Measurements from ENCODE around the gene PRKAG2. TPM values are rescaled to one million over a fixed set of nuclear protein-coding genes. Genes with fewer than 3 reads are reported as not detected.

The PRKAG2 gene
- total RNA-seq, 1 experiment from 2014 or later = 23.9 TPM

GRCh38 chr7:151736403-151736909 lies 140.5 kb downstream of the PRKAG2 start:
- Histone ChIP-seq H3K36me3 (ENCODE audit: low read depth, low read length) (no peaks in the 10 kb centered on the region), H2AFZ (ENCODE audit: low read length) (peak overlapping the region; percentile 40; the same call in 1 of the 2 replicates), H3F3A (ENCODE audit: low read length, unreplicated experiment) (no peaks in the 10 kb centered on the region), H3K79me2 (ENCODE audit: low read length) (no peaks in the 10 kb centered on the region), H4K20me1 (ENCODE audit: low read length) (no peaks in the 10 kb centered on the region), H3K9me3 (ENCODE audit: low read length) (no peaks in the 10 kb centered on the region), H3K4me1 (ENCODE audit: insufficient read depth, low read length) (peaks cover 12% of the 10 kb centered on the region), H3K4me3 (ENCODE audit: low read length) (peak overlapping the region; percentile 12; the same call in 1 of the 2 replicates), H3K9me2 (replicated peaks; ENCODE audit: low read length) (no peaks in the 10 kb centered on the region), H3K9ac (ENCODE audit: low read length) (no peak overlapping the region), H3K4me2 (ENCODE audit: low read length) (peak overlapping the region; percentile 68), H3K27ac (ENCODE audit: low read length) (peak overlapping the region; percentile 15; the same call in 1 of the 2 replicates), H3K27me3 (ENCODE audit: low read length) (no peaks in the 10 kb centered on the region)
- no peak for TF ChIP-seq EZH2phosphoT487 (IDR thresholded peaks at IDR 0.05; ENCODE audit: borderline replicate concordance, low read length)
- no peak for TF ChIP-seq CTCF (conservative IDR thresholded peaks at IDR 0.05; ENCODE audit: low read depth, low read length)
- TF ChIP-seq EZH2 (IDR thresholded peaks at IDR 0.05; ENCODE audit: low read length, unreplicated experiment) = no peak
- intact Hi-C loops (cut with micrococcal nuclease) = no loop called here
- ChIA-PET POLR2A (ENCODE audit: unreplicated experiment) (no interaction called here), CTCF (interaction anchor here (0.6 to 1.0 kb wide), 4 partner anchors 9 to 242 kb away, joined by 3 to 11 read pairs (median 4); no protein-coding TSS in a partner anchor)
- ATAC-seq = peak; percentile 90
- BruUV-seq (replicated peaks) = no TSS peak
- DNase-seq = peak; percentile 81

- Histone ChIP-seq H3K36me3 (ENCODE audit: low read depth, low read length) (no peaks in the 10 kb centered on the region), H3K27me3 (ENCODE audit: low read length) (no peaks in the 10 kb centered on the region), H4K20me1 (ENCODE audit: low read length) (no peaks in the 10 kb centered on the region), H2AFZ (ENCODE audit: low read length) (no peak overlapping the region), H3K4me2 (ENCODE audit: low read length) (peak overlapping the region; percentile 68), H3K9me3 (ENCODE audit: low read length) (no peaks in the 10 kb centered on the region), H3K79me2 (ENCODE audit: low read length) (no peaks in the 10 kb centered on the region), H3F3A (ENCODE audit: low read length, unreplicated experiment) (no peaks in the 10 kb centered on the region), H3K9ac (ENCODE audit: low read length) (no peak overlapping the region), H3K4me3 (ENCODE audit: low read length) (no peak overlapping the region), H3K4me1 (ENCODE audit: insufficient read depth, low read length) (peaks cover 12% of the 10 kb centered on the region), H3K27ac (ENCODE audit: low read length) (no peak overlapping the region), H3K9me2 (replicated peaks; ENCODE audit: low read length) (no peaks in the 10 kb centered on the region)
- ATAC-seq = peak; percentile 11; the same call in 1 of the 2 replicates
- intact Hi-C loops (cut with micrococcal nuclease) = no loop called here
- POLR2A ChIA-PET (ENCODE audit: unreplicated experiment) = no interaction called here
- CTCF ChIA-PET = interaction anchor here (0.6 to 1.0 kb wide), 2 partner anchors 9 to 243 kb away, joined by 3 to 11 read pairs; no protein-coding TSS in a partner anchor
- no peak for TF ChIP-seq EZH2phosphoT487 (IDR thresholded peaks at IDR 0.05; ENCODE audit: borderline replicate concordance, low read length)
- TF ChIP-seq CTCF (conservative IDR thresholded peaks at IDR 0.05; ENCODE audit: low read depth, low read length) = no peak
- no peak for TF ChIP-seq EZH2 (IDR thresholded peaks at IDR 0.05; ENCODE audit: low read length, unreplicated experiment)
- no TSS peak for BruUV-seq (replicated peaks)
- DNase-seq = no peak
These were observed 141.0 kb downstream of the PRKAG2 start for GRCh38 chr7:151735851-151736402.

- H3K79me2 ChIP-seq (ENCODE audit: low read length) = no peaks in the 10 kb centered on the region
- H3K4me1 ChIP-seq (ENCODE audit: insufficient read depth, low read length) = peaks cover 12% of the 10 kb centered on the region
- no peak overlapping the region for H3K4me2 ChIP-seq (ENCODE audit: low read length)
- no peaks in the 10 kb centered on the region for H3K36me3 ChIP-seq (ENCODE audit: low read depth, low read length)
- H3K9me2 ChIP-seq (replicated peaks; ENCODE audit: low read length) = no peaks in the 10 kb centered on the region
- intact Hi-C loops (cut with micrococcal nuclease) = no loop called here
- no peak overlapping the region for H2AFZ ChIP-seq (ENCODE audit: low read length)
- no peak overlapping the region for H3K27ac ChIP-seq (ENCODE audit: low read length)
- H3K9me3 ChIP-seq (ENCODE audit: low read length) = no peaks in the 10 kb centered on the region
- POLR2A ChIA-PET (ENCODE audit: unreplicated experiment) = no interaction called here
- BruUV-seq (replicated peaks) = no TSS peak
- CTCF ChIA-PET = no interaction called here
- no peak for TF ChIP-seq EZH2 (IDR thresholded peaks at IDR 0.05; ENCODE audit: low read length, unreplicated experiment)
- no peak for TF ChIP-seq CTCF (conservative IDR thresholded peaks at IDR 0.05; ENCODE audit: low read depth, low read length)
- no peak for TF ChIP-seq EZH2phosphoT487 (IDR thresholded peaks at IDR 0.05; ENCODE audit: borderline replicate concordance, low read length)
- no peaks in the 10 kb centered on the region for H3F3A ChIP-seq (ENCODE audit: low read length, unreplicated experiment)
- H3K4me3 ChIP-seq (ENCODE audit: low read length) = no peak overlapping the region
- no peak for ATAC-seq
- DNase-seq = no peak
- no peak overlapping the region for H3K9ac ChIP-seq (ENCODE audit: low read length)
- no peaks in the 10 kb centered on the region for H4K20me1 ChIP-seq (ENCODE audit: low read length)
- H3K27me3 ChIP-seq (ENCODE audit: low read length) = no peaks in the 10 kb centered on the region
These were observed 141.6 kb downstream of the PRKAG2 start for GRCh38 chr7:151735186-151735850.

Measured in PC-3 (cell line).